Glomerular endothelial cell (primary cell): ENCODE data around the gene RFC4. TPM values are rescaled to one million over a fixed set of nuclear protein-coding genes. Genes with fewer than 3 reads are reported as not detected.

ENCODE experiments used
- DNase-seq: peaks from one replicate; pipeline ENCODE4 v3.0.0-alpha.2; 2011; ENCODE audit warnings: low read depth, low spot score; ENCODE audit errors: extremely low read depth
- total RNA-seq: library from RNA; depleted of rRNA; stranded (reverse); fragments of >200 nt; gene quantifications from 2 replicates; pipeline ENCODE4 v1.2.3, GENCODE V29; 2015

The RFC4 gene
- total RNA-seq, 1 donor from 2014 or later: 15.4 TPM

DNA sequence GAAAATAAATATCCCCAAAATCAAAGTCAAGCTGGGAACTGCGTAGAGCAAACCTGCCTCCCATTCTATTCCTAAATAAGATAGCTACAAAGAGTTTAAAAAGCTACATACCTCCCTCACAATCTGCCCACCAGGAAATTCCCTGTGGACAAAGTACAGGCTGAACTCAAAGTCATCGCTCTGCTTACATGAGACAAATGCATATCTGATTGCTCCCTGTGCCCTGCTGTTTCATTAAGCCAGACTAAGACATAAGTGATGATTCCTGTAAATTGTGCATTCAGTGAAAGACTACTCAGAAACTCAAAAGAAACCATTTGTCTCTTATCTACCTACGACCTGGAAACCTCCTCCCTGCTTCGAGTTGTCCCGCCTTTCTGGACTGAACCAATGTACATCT is 51.4 kb downstream of the RFC4 start:
- no peak for DNase-seq

DNA sequence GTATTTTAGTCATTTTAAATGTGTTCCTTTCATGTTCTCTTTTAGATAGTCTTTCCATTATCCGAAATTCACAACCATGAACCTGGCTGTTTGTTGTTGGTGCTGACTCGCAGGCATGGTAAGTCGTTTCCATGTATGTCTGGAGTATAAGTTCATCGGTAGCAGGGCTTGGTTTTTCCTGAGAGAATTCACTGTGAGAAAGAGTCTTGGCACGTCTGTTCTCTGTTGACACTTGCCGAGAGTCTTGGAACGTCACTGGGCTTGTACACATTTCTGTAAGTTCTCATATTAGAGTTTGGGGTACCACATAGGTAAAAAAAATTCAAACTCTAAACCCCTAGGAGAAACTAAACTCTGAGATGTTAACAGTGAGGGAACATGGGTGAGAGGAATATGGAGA is 52.3 kb downstream of the RFC4 start:
- no peak for DNase-seq

DNA sequence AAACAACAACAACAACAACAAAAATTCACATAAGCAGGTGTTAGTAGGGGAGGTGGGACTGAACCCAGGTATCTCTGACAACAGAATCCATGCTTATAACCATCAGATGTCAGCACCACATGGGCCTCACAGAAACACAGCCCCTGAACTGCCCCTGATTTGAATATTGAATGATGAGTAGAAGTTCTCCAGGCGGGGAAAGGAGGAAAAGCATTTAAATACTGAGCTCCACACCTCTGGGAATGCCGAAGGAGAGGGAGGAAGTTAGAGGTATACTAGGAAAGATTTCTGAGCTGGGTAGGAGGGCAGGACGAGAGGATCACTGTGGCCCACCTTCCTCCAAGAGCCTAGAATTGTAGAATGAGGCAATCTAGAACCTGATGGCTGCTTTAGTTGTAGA is 54.8 kb downstream of the RFC4 start:
- no peak for DNase-seq

DNA sequence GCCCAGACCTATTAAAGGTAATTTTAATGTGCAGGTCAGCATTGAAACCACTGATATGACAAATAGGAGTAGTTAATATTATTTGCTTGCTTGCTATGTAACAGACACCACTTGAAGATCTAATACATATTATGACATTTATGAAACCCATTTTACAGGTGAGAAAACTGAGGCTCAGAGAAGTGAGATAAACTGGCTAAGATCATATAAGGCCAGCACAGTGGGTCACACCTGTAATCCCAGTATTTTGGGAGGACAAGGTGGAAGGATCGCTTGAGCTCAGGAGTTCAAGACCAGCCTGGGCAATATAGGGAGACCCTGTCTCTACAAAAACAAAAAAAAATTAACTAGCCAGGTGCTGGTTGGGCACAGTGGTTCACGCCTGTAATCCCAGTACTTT is 56.0 kb downstream of the RFC4 start:
- no peak for DNase-seq

DNA sequence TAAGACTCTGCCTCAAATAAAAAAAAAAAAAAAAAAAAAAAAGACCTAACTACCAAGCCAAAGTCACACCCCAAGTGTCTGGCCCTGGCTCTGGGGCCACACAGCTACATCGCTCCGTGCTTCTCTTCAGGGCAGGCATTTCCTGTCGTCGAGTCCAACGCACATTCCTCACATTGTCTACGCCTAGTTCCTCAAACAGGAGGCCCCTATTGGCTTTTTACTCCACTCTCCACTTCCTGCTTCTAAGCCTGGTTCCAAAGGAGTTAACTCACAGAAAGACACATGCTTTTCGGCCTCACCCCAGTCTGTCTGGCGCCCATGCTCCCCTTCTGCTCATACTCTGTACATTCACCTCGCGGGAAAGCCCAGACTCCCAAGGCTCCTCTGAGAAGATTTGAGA is 60.3 kb downstream of the RFC4 start:
- peak; percentile 50 for DNase-seq

DNA sequence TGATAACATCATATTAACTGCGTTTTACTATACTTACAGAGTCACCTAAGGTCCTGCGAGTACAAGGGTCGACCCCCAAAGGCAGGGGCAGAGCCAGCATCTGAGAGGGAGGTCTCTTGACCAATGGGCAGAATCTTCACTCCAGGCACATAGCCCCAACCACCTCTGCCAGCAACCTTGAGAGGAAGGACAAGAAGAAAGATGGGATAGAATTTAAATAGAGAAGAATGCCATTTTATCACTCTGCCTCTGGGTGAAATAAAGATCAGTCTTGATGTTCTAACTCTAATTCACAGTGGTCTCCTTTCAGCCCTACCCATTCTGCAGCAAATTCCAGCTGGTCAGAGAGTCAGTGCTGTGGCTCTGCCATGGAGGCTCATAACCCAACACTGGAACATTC is 62.6 kb downstream of the RFC4 start:
- DNase-seq: no peak

DNA sequence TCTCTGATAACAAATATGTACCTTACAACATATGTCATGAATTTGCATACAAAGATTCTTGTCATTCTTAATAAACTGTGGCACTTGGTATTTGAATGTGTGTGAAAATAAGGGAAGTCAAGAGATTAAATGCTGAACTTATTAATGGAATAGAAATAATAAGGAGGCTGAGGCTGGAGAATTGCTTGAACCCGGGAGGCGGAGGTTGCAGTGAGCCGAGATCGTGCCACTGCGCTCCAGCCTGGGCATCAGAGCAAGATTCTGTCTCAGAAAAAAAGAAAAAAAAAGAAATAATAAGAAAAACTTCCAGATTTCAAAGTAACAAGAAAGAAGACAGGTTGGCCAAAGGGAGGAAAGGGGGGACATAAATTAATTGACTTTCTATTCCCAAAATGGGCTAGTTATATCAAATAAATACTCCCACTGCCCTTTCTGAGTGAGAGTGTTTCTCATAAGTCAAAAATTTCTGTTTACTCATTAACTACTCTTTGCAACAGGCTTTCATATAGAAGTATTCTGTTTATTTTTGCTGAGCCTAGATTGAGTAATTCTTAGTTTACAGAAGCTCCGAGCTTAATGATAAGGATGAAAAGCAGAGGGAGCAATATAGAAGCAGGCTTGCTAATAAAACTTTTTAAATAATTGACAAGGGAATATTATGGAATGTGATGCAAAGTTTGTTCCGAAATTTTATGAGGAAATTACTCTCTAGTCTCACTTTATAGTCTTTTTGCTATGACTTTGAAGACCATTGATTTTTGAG is 63.5 kb downstream of the RFC4 start:
- no peak for DNase-seq

Other genes with a start within 250 kb of the RFC4 start
- gene TBCCD1, start 239.1 kb downstream of the RFC4 start, total RNA-seq: 12.4 and 16.1 TPM in 2 replicates
- 63.6 and 101 TPM in 2 replicates for gene DNAJB11, start 235.8 kb downstream of the RFC4 start, total RNA-seq
- gene AHSG, start 193.4 kb downstream of the RFC4 start, total RNA-seq: not detected in 2 replicates
- gene FETUB, start 166.1 kb downstream of the RFC4 start, total RNA-seq: not detected in 2 replicates
- not detected in 2 replicates for gene HRG, start 140.5 kb downstream of the RFC4 start, total RNA-seq
- gene KNG1, start 89.1 kb downstream of the RFC4 start, total RNA-seq: not detected in 2 replicates
- gene EIF4A2, start 22.9 kb downstream of the RFC4 start, total RNA-seq: 233 and 236 TPM in 2 replicates
- not detected in 2 replicates for gene ADIPOQ, start 36.2 kb upstream of the RFC4 start, total RNA-seq
- gene ST6GAL1, start 124.0 kb upstream of the RFC4 start, total RNA-seq: 81.4 and 89.0 TPM in 2 replicates